GM19351 (cell line): Measurements from ENCODE around the gene MAPK1.
"Not testable (repeated sequence)": the region's sequence is repeated elsewhere in the genome, so short reads cannot be mapped to it uniquely, and the experiment has no call there.

Source experiments
- ATAC-seq: cut with Tn5 transposase; IDR thresholded peaks from one replicate; pipeline ENCODE4 v1.9.1; 2021; ENCODE audit warnings: mild to moderate bottlenecking, moderate library complexity; ENCODE audit not compliant: unreplicated experiment

The MAPK1 gene

GRCh38 chr22:21823740-21824444, 43.6 kb downstream of the MAPK1 start:
- no peak for ATAC-seq

GRCh38 chr22:21819183-21819770, 48.2 kb downstream of the MAPK1 start:
- ATAC-seq, result no peak

- no peak for ATAC-seq
These were observed 48.8 kb downstream of the MAPK1 start for GRCh38 chr22:21818487-21819182.

GRCh38 chr22:21817497-21817853, 50.0 kb downstream of the MAPK1 start:
- not testable (repeated sequence) for ATAC-seq

GRCh38 chr22:21816787-21817496, 50.5 kb downstream of the MAPK1 start:
- ATAC-seq, result no peak

GRCh38 chr22:21816472-21816786, 51.0 kb downstream of the MAPK1 start:
- ATAC-seq, result no peak

- no peak for ATAC-seq
These were observed 51.5 kb downstream of the MAPK1 start for GRCh38 chr22:21815958-21816357.

GRCh38 chr22:21815357-21815756, 52.1 kb downstream of the MAPK1 start:
- no peak for ATAC-seq

GRCh38 chr22:21811982-21812381, 55.5 kb downstream of the MAPK1 start:
- no peak for ATAC-seq

- ATAC-seq, result no peak
These were observed 59.6 kb downstream of the MAPK1 start for GRCh38 chr22:21807544-21808529.

GRCh38 chr22:21805325-21805724, 62.1 kb downstream of the MAPK1 start:
- not testable (repeated sequence) for ATAC-seq

GRCh38 chr22:21803811-21804249, 63.6 kb downstream of the MAPK1 start:
- ATAC-seq, result no peak

- ATAC-seq, result no peak
These were observed 64.8 kb downstream of the MAPK1 start for GRCh38 chr22:21802673-21803072.

- ATAC-seq, result no peak
These were observed 65.4 kb downstream of the MAPK1 start for GRCh38 chr22:21802056-21802455.

- not testable (repeated sequence) for ATAC-seq
These were observed 66.2 kb downstream of the MAPK1 start for GRCh38 chr22:21801304-21801644.

- no peak for ATAC-seq
These were observed 66.7 kb downstream of the MAPK1 start for GRCh38 chr22:21800552-21801303.

GRCh38 chr22:21797444-21798221, 69.8 kb downstream of the MAPK1 start:
- ATAC-seq, result no peak

- ATAC-seq, result no peak
These were observed 70.6 kb downstream of the MAPK1 start for GRCh38 chr22:21796863-21797262.

GRCh38 chr22:21796231-21796630, 71.2 kb downstream of the MAPK1 start:
- ATAC-seq, result no peak
